ENCODE data around the gene MICAL3. TPM values are rescaled to one million over a fixed set of nuclear protein-coding genes. Genes with fewer than 3 reads are reported as not detected.
"Not testable (repeated sequence)": the region's sequence is repeated elsewhere in the genome, so short reads cannot be mapped to it uniquely, and the experiment has no call there.

MICAL3 gene
- total RNA-seq, 1 experiment from 2014 or later: 15.2 TPM

GRCh38 chr22:18034076-18034475, 9.7 kb upstream of the MICAL3 start:
- DNase-seq (ENCODE audit: extremely low read depth, low read depth): no peak

DNA sequence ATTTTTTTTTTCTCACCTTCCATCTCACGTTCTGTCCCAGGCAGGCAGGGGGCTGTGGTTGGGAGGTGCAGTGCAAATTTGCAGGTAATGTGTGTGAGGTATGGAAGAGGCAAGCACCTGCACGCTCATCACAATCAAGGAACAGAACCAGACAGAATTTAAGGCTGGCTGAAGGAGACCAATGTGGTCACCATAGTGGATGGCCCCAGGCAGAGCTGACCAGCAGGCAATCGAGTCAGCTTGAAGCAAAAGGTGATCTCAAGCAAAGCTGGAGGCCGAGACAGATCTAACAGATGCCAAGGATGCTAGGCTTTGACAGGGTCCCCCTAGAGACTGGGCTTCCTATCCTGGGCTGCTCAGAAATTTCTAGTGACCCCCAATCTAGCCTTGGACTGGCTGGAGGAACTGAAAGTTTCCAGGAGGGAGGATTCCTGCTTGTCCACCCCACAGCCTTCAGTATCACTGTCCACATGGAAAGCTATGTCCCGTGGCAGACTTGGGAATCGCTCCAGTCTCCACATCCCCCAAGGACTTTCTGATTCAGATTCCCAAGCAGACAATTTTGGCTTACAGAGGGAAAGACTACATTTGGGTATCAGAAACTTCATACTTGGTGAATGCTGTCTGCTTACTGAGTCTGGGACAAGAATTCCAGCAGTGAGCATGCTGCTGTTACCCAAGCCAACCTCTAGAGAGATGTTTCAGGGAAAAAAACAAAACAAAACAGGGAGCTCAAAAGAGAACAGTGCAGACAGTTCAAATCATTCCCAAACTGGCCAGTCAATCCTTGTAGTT, 9.0 kb upstream of the MICAL3 start:
- no peak for DNase-seq (ENCODE audit: extremely low read depth, low read depth)

GRCh38 chr22:18032455-18033101, 8.2 kb upstream of the MICAL3 start:
- DNase-seq (ENCODE audit: extremely low read depth, low read depth): no peak

DNA sequence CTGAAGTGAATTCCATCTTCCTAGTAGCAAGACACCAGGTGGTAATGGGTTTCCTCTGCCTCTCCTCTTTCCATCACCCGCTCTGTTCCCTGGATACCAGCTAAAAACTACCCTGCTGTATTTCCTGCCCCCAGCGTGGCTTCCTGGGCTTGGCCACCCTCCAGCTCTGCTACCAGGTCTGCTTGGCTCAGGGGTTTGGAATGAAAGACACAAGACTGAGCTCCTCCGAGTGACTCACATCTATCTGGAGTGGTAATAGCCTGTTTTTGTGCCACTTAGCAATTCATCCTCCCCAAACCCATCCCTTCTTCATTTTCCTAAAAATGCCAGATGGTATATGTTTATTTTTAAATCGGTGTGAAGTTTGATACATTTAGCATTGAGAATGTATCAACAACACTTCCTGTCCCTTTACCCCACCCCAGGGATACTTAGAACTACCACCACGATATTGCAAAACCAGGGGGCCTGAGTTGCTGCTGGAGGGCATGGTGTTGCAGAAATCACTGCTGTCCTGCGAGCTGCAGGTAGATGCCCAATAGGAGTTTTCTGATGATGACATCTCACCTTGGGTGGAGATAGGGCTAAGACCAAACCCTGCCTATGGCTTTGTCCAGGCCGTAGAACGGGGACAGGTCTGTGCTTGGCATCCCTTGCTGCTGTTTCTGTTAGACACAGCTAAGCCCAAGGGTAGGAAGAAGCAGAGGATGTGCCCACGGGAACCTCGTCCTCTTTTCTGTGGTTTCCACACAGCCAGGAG, 7.5 kb upstream of the MICAL3 start:
- no peak for DNase-seq (ENCODE audit: extremely low read depth, low read depth)

DNA sequence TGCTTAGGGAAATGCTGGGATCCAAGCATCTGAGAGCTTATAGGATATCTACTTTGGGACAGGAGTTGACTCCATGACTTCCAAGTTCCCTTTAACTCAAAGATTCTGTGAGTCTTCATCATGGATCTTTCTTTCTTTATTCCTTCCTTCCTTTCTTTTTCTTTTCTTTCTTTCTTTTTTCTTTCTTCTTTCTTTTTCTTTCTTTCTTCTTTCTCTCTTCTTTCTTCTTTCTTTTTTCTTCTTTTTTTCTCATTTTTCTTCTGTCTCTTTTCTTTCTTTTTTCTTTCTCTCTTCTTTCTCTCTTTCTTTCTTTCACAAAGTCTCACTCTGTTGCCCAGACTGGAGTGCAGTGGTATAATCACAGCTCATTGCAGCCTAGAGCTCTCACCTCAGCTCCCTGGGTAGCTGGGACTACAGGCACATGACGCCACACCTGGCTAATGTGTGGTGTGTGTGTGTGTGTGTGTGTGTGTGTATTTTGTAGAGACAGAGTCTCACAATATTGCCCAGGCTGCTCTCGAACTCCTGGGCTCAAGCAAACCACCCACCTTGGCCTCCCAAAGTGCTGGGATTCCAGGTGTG, 5.4 kb upstream of the MICAL3 start:
- no peak for DNase-seq (ENCODE audit: extremely low read depth, low read depth)

- DNase-seq (ENCODE audit: extremely low read depth, low read depth): no peak
Observed at GRCh38 chr22:18028817-18029527, 4.6 kb upstream of the MICAL3 start.

- not testable (repeated sequence) for DNase-seq (ENCODE audit: extremely low read depth, low read depth)
Observed at GRCh38 chr22:18025898-18026297, 1.5 kb upstream of the MICAL3 start.

DNA sequence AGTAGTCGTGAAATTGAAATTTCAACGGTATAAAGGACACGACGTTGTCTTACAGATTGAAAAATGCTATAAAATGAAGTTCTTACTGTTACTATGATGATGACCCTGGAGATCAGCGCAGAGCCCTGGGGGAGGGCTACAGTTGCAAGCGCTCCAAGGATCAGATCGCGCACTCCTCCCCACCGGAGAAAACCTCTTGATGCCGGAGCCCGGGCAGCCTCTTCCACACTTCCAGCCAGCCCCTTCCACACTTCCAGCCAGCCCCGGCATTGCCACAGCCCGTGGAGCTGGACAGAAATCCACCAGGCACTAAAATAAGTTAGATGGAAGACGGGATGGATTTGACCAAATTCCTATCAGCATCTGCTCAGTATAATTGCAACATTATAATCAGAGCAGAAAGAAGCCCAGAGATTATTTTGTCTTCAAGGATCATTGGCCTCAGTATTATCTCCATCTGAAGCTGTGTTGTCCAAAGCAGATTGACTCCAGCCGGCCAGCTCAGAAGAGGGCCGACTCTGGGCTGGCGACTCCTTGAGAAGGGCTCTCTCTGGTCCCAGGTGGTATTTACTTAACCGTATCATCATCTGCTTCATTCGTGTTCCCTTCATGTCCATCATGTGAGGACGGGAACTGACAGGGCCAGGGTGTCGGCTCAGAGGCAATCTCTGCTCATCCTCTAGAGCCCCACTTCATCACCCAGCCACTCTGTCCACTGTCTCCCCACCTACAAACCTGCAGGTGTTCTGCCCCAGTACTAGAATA, 777 bp upstream of the MICAL3 start:
- no peak for DNase-seq (ENCODE audit: extremely low read depth, low read depth)

- peak; percentile 62 for DNase-seq (ENCODE audit: extremely low read depth, low read depth)
Observed at GRCh38 chr22:18023509-18024275, 669 bp downstream of the MICAL3 start.

DNA sequence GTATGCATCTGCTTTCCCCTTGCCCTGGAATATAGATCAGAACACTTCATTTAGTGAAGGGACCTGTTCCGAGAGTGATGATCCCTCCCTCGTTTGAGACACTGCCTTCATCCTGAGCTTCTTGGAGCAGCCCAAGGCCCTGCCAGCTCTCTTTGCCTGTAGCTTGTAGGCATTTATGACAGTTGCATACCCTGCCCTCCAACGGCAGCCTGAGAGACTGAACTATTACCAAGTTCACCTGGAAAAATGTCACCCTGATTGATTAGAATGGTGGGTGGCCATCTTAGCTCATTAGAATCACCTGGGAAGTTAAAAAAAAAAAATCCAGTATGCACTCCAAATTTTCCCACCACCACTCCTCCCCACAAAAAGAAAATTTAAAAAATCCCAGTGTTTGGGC, 1.5 kb downstream of the MICAL3 start:
- no peak for DNase-seq (ENCODE audit: extremely low read depth, low read depth)

DNA sequence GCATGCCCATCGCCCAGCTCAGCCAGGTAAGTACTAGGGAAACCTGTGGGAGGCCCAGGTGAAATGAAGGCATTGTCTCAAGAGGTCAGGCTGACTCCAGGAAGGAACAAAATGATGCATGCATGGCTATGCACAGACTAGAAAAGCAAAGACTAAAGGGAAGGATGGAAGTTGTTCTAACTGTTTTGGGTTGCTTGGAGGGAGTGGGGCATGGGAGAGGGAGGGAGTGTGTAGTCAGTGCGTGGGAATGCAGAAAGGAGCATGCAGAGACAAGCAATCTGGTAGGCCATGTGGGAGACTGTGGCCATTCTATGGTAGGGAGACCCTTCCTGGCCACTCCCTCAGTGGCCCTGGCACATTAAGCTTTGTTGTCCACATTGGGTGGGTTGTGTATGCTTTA, 2.9 kb downstream of the MICAL3 start:
- DNase-seq (ENCODE audit: extremely low read depth, low read depth): no peak

GRCh38 chr22:18020743-18021142, 3.6 kb downstream of the MICAL3 start:
- DNase-seq (ENCODE audit: extremely low read depth, low read depth): not testable (repeated sequence)

- DNase-seq (ENCODE audit: extremely low read depth, low read depth): no peak
Observed at GRCh38 chr22:18013947-18014346, 10.4 kb downstream of the MICAL3 start.

- DNase-seq (ENCODE audit: extremely low read depth, low read depth): no peak
Observed at GRCh38 chr22:18013436-18013835, 10.9 kb downstream of the MICAL3 start.

DNA sequence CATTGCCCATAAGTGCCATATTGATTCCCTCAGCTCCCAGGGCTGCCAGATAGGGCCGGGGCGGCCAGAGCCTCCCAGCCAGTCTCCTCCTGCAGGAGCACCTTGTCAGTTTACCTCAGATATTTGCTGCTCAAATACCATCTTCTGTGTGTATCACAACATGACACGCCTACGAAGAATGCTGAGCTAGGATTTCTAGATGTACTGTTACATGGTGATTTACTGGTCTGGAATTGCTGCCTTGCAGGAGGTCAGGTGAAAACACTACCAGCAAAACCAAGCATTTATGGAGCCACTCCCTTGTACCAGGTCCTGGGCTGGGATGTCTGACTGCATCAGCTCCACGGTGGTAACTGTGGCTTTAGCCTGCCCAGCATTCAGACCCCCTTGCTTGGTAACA, 11.8 kb downstream of the MICAL3 start:
- no peak for DNase-seq (ENCODE audit: extremely low read depth, low read depth)

- no peak for DNase-seq (ENCODE audit: extremely low read depth, low read depth)
Observed at GRCh38 chr22:18010266-18010665, 14.1 kb downstream of the MICAL3 start.

DNA sequence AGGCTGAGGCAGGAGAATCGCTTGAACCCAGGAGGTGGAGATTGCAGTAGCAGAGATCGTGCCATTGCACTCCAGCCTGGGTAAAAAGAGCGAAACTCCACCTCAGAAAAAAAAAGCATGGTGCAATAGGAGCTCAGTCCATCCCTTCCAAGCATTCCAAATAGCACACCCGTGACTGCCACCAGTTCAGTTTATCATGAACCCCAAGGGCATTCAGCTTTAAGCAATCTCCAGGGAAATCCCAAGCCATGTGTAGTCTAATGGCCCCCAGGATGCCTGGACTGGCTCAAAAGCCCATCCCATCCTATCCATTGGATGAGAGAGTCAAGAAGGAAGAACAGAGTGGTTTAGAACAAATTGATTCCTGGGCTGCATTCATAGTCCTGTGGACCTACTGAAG, 16.2 kb downstream of the MICAL3 start:
- no peak for DNase-seq (ENCODE audit: extremely low read depth, low read depth)

DNA sequence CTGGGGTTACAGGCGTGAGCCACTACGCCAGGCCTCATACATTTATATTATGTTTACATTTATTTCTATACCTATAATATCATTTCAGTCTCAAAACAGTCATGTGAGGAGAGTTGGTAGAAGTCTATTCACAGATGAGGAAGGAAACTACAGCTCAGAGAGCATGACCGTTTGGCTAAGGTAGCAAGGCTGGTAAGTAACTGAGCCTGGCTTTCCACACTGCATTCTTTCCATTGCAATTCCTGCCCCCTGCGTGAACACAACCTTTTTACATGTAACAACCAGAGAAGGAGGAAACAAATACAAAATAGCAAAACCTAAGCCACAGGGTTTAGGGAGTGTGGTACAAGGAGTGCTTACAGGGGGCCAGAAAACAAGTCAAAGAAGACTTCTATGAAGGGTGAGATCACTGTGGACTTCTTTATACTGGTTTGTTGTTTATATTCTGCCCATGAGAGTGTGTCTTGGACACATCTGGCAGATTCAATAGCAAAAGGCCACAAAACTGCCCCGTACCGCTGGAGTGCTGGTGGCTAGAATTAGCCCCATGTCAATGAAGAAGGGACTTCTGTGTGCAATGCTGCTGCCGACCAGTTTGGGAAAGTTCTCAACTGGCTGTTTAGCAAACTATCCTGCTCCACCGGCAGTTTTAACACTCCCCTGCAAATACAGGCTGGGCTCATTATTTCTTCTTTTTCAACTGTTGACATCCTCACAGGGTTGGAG, 19.0 kb downstream of the MICAL3 start:
- no peak for DNase-seq (ENCODE audit: extremely low read depth, low read depth)
